ENCODE measurements around the gene PACS2. TPM values are rescaled to one million over a fixed set of nuclear protein-coding genes. Genes with fewer than 3 reads are reported as not detected.

PACS2 gene
- total and polyA plus RNA-seq, 2 donors (not counting 1 experiment from before 2014, with no cell fraction given): 65.6 to 70.7 TPM

GRCh38 chr14:105384605-105385321 is 70.2 kb downstream of the PACS2 start:
- Histone ChIP-seq H3K9me3 (ENCODE audit: control extremely low read depth in 1 of 3, control insufficient read depth in 2 of 3, insufficient read depth in 1 of 3, low read length in 2 of 3) (no peaks in the 10 kb centered on the region), H4K20me1 (ENCODE audit: control insufficient read depth, insufficient read depth, low read length, poor library complexity, severe bottlenecking) (no peaks in the 10 kb centered on the region), H3K9ac (ENCODE audit: low read length) (no peak overlapping the region), H3K4me3 (ENCODE audit: control extremely low read depth in 1 of 5, extremely low read depth in 1 of 5, insufficient read depth in 1 of 5, low read depth in 2 of 5, low read length in 4 of 5) (no peak overlapping the region), H3K4me2 (replicated peaks; ENCODE audit: low read depth, low read length, poor library complexity, severe bottlenecking) (no peak overlapping the region), H3K27ac (ENCODE audit: low read length in 2 of 2) (no peak overlapping the region), H3K27me3 (replicated peaks in 1 of 4; ENCODE audit: control extremely low read depth in 1 of 4, control insufficient read depth in 3 of 4, insufficient read depth in 4 of 4, low read length in 3 of 4) (no peaks in the 10 kb centered on the region), H3K79me2 (ENCODE audit: control insufficient read depth, insufficient read depth, low read length) (no peaks in the 10 kb centered on the region), H3K36me3 (replicated peaks in 1 of 2; ENCODE audit: control extremely low read depth in 1 of 2, control insufficient read depth in 1 of 2, extremely low read depth in 1 of 2, insufficient read depth in 2 of 2, low read length in 1 of 2) (no peaks in the 10 kb centered on the region), H2AFZ (ENCODE audit: insufficient read depth, low read depth, low read length, poor library complexity, severe bottlenecking) (no peak overlapping the region), H3K4me1 (ENCODE audit: control insufficient read depth in 2 of 2, insufficient read depth in 2 of 2, low read length in 2 of 2) (peaks cover 0 to 4% of the 10 kb centered on the region in 2 donors)
- 98% methylated on average over 29 of the region's 29 CpGs for WGBS (ENCODE audit: insufficient coverage)
- intact Hi-C loops (cut with micrococcal nuclease): no loop called here
- Mint-ChIP-seq H3K27me3 (no peaks in the 10 kb centered on the region), H3K4me1 (peaks cover 1% of the 10 kb centered on the region), H3K9me3 (ENCODE audit: insufficient read depth) (no peaks in the 10 kb centered on the region), H3K4me3 (no peak overlapping the region), H3K27ac (no peak overlapping the region)
- ChIA-PET POLR2A (no interaction called here), CTCF (interaction anchor here (1.3 kb wide), 1 partner anchor 13 kb away, joined by 3 read pairs; no protein-coding TSS in a partner anchor)
- DNase-seq: no peak
- no peak for ATAC-seq (ENCODE audit: low read depth)
- no peak for TF ChIP-seq EZH2 (IDR thresholded peaks at IDR 0.05; ENCODE audit: borderline replicate concordance, insufficient read depth, low read depth, low read length, poor library complexity, severe bottlenecking)
- TF ChIP-seq CTCF (IDR thresholded peaks at IDR 0.05): no peak

GRCh38 chr14:105385322-105385637 is 70.7 kb downstream of the PACS2 start:
- ChIA-PET POLR2A (no interaction called here), CTCF (interaction anchor here (1.3 kb wide), 1 partner anchor 13 kb away, joined by 3 read pairs; no protein-coding TSS in a partner anchor)
- Histone ChIP-seq H3K27me3 (replicated peaks in 1 of 4; ENCODE audit: control extremely low read depth in 1 of 4, control insufficient read depth in 3 of 4, insufficient read depth in 4 of 4, low read length in 3 of 4) (no peaks in the 10 kb centered on the region), H4K20me1 (ENCODE audit: control insufficient read depth, insufficient read depth, low read length, poor library complexity, severe bottlenecking) (no peaks in the 10 kb centered on the region), H3K27ac (ENCODE audit: low read length in 2 of 2) (no peak overlapping the region), H3K79me2 (ENCODE audit: control insufficient read depth, insufficient read depth, low read length) (no peaks in the 10 kb centered on the region), H3K4me1 (ENCODE audit: control insufficient read depth in 2 of 2, insufficient read depth in 2 of 2, low read length in 2 of 2) (peaks cover 5 to 9% of the 10 kb centered on the region in 2 donors), H3K9me3 (ENCODE audit: control extremely low read depth in 1 of 3, control insufficient read depth in 2 of 3, insufficient read depth in 1 of 3, low read length in 2 of 3) (no peaks in the 10 kb centered on the region), H3K4me2 (replicated peaks; ENCODE audit: low read depth, low read length, poor library complexity, severe bottlenecking) (no peak overlapping the region), H2AFZ (ENCODE audit: insufficient read depth, low read depth, low read length, poor library complexity, severe bottlenecking) (no peak overlapping the region), H3K9ac (ENCODE audit: low read length) (no peak overlapping the region), H3K4me3 (ENCODE audit: control extremely low read depth in 1 of 5, extremely low read depth in 1 of 5, insufficient read depth in 1 of 5, low read depth in 2 of 5, low read length in 4 of 5) (no peak overlapping the region), H3K36me3 (replicated peaks in 1 of 2; ENCODE audit: control extremely low read depth in 1 of 2, control insufficient read depth in 1 of 2, extremely low read depth in 1 of 2, insufficient read depth in 2 of 2, low read length in 1 of 2) (no peaks in the 10 kb centered on the region)
- H3K9me3 Mint-ChIP-seq (ENCODE audit: insufficient read depth): no peaks in the 10 kb centered on the region
- intact Hi-C loops (cut with micrococcal nuclease): no loop called here
- H3K27me3 Mint-ChIP-seq: no peaks in the 10 kb centered on the region
- TF ChIP-seq CTCF (IDR thresholded peaks at IDR 0.05) (no peak), EZH2 (IDR thresholded peaks at IDR 0.05; ENCODE audit: borderline replicate concordance, insufficient read depth, low read depth, low read length, poor library complexity, severe bottlenecking) (no peak)
- ATAC-seq (ENCODE audit: low read depth) (no peak), DNase-seq (no peak)
- H3K4me1 Mint-ChIP-seq: peaks cover 7% of the 10 kb centered on the region
- no peak overlapping the region for H3K4me3 Mint-ChIP-seq
- WGBS (ENCODE audit: insufficient coverage): 95% methylated on average over 19 of the region's 19 CpGs
- H3K27ac Mint-ChIP-seq: no peak overlapping the region
